Body of pancreas (tissue), 4 donors: ENCODE results near the gene NRIP3.

Experiments
- CTCF ChIP-seq, 7 experiments: fragments of 450-650 bp in 4 of 7; fragments of 200-600 bp in 3 of 7; sonication (generic) in 3 of 7; IDR thresholded peaks; one replicate each; pipeline ENCODE4 v1.5.1; 2016 to 2019; ENCODE audit warnings: antibody characterized with exemption in 7 of 7
- POLR2A ChIP-seq, 3 donors: fragments of 450-650 bp; IDR thresholded peaks; one replicate each; pipeline ENCODE4 v1.6.1; 2016; ENCODE audit warnings: antibody characterized with exemption in 3 of 3, mild to moderate bottlenecking in 2 of 3

GRCh38 chr11:9005087-9005486 lies 1.3 kb upstream of the NRIP3 start:
- TF ChIP-seq CTCF (IDR thresholded peaks at IDR 0.05) = no peak
- no peak for TF ChIP-seq POLR2A (IDR thresholded peaks at IDR 0.05)
